Heart right ventricle (tissue), 16 donors: ENCODE data around the gene SNX20. TPM values are rescaled to one million over a fixed set of nuclear protein-coding genes. Genes with fewer than 3 reads are reported as not detected.

Source experiments
- ATAC-seq, 8 donors: fragments of 200-7000 bp; cut with Tn5 transposase; one replicate each; pipeline ENCODE4 v1.9.1; 2020; ENCODE audit warnings: mild to moderate bottlenecking in 8 of 8, moderate library complexity in 8 of 8, moderate number of reproducible peaks in 1 of 8
- DNase-seq, 2 donors: peaks; one replicate each; pipeline ENCODE4 v3.0.0-alpha.2; 2020
- H3K27ac ChIP-seq, 10 donors: fragments of 200-600 bp; sonication (generic) in 2 of 10; one replicate each; pipeline versions ENCODE4 v1.5.0 to v1.8.0; 2020 to 2022; ENCODE audit warnings: mild to moderate bottlenecking in 3 of 10
- H3K27me3 ChIP-seq, 7 donors: fragments of 200-600 bp; one replicate each; pipeline ENCODE4 v1.8.0; 2021 to 2022; ENCODE audit warnings: mild to moderate bottlenecking in 2 of 7
- H3K36me3 ChIP-seq, 9 donors: fragments of 200-600 bp; sonication (generic) in 1 of 9; one replicate each; pipeline versions ENCODE4 v1.5.0 to v1.8.0; 2020 to 2022; ENCODE audit warnings: mild to moderate bottlenecking in 2 of 9
- H3K4me1 ChIP-seq, 9 donors: fragments of 200-600 bp; sonication (generic) in 1 of 9; one replicate each; pipeline versions ENCODE4 v1.5.0 to v1.8.0; 2020 to 2022; ENCODE audit warnings: mild to moderate bottlenecking in 4 of 9
- H3K4me3 ChIP-seq, 10 donors: fragments of 200-600 bp; sonication (generic) in 2 of 10; one replicate each; pipeline versions ENCODE4 v1.5.0 to v1.8.0; 2020 to 2022; ENCODE audit warnings: mild to moderate bottlenecking in 7 of 10, moderate library complexity in 2 of 10
- H3K9me3 ChIP-seq, 11 donors: fragments of 200-600 bp in 10 of 11; sonication (generic) in 2 of 11; one replicate each; pipeline versions ENCODE4 v1.5.0 to v1.8.0; 2013 to 2022; ENCODE audit warnings: mild to moderate bottlenecking in 2 of 11, control low read depth in 1 of 11, moderate library complexity in 1 of 11
- WGBS, 2 donors: extraction: QIAGEN DNeasy Blood & Tissue Kit; methylation state at CpG; one replicate each; pipeline ENCODE4 v1.1.7; 2013; ENCODE audit warnings: inconsistent platforms in 1 of 2; 5-methylcytosine and 5-hydroxymethylcytosine counted together
- intact Hi-C, 10 donors: fragments of 100-400 bp; cut with DNase I; formaldehyde crosslinking; loops; one replicate each; pipeline versions ENCODE4 v1.11.1 to v1.14.2; 2022
- polyA plus RNA-seq, 2 donors: library from polyadenylated mRNA; stranded (reverse); fragments of 200-250 nt; gene quantifications; one replicate each; pipeline ENCODE4 v1.2.3, GENCODE V29; 2013
- total RNA-seq, 10 donors: library from RNA; stranded (reverse); fragmentation: NEBNext Ultra II Directional in 3 of 10; extraction: Animal tissue kit (Norgen Biotek cat#: 25700) in 3 of 10; gene quantifications; one replicate each; pipeline versions ENCODE4 v1.2.1 to v1.2.4, GENCODE V29; 2021 to 2023
- TF ChIP-seq, protein P1 (sequence below), 9 donors: fragments of 200-600 bp; sonication (generic) in 2 of 9; IDR thresholded peaks; one replicate each; pipeline versions ENCODE4 v1.5.0 to v1.8.0; 2021 to 2022; ENCODE audit warnings: antibody characterized with exemption in 9 of 9, mild to moderate bottlenecking in 5 of 9, moderate library complexity in 1 of 9
- donor health status: Arrhythmogenic right ventricular cardiomyopathy.
- donor health status: ischemic (EF 13 %, LVEDD 7.1; RV severe dilation, severe dysfunction).
- donor health status: healthy with polysubstance abuse.
- donor health status: DM: no; HTN: yes; CAD: no.
- donor health status: DM: no; HTN: no; CAD: no.
- donor health status: ischemic (EF 25% LVEDD 6.9; RV normal size, moderate dysfunction).
- donor health status: ischemic (EF 25% LVEDD 5.7; RV mildly dilated, moderate dysfunction).
- donor health status: healthy.
- donor health status: DM: yes; HTN: yes; CAD: no.
- donor health status: Ischemic cardiomyopathy.
- donor health status: ischemic (EF 35%, LVEDD 5.7; RV mildly dilated, moderate dysfunction).
- donor health status: nonischemic (EF 11% LVEDD 7.7; RV severe dilation, severe dysfunction).
- donor health status: DM: yes; HTN: yes; CAD: no.
- donor health status: PGD.
- donor health status: ischemic (EF 29% LVEDD 5.4; RV normal size, mild dysfunction).
- donor health status: nonischemic (EF 23%, LVEDD 6.1; RV moderate dilation, normal function).

Gene SNX20
- total and polyA plus RNA-seq, 12 donors = 0.08 to 7.1 (median 0.63) TPM

DNA sequence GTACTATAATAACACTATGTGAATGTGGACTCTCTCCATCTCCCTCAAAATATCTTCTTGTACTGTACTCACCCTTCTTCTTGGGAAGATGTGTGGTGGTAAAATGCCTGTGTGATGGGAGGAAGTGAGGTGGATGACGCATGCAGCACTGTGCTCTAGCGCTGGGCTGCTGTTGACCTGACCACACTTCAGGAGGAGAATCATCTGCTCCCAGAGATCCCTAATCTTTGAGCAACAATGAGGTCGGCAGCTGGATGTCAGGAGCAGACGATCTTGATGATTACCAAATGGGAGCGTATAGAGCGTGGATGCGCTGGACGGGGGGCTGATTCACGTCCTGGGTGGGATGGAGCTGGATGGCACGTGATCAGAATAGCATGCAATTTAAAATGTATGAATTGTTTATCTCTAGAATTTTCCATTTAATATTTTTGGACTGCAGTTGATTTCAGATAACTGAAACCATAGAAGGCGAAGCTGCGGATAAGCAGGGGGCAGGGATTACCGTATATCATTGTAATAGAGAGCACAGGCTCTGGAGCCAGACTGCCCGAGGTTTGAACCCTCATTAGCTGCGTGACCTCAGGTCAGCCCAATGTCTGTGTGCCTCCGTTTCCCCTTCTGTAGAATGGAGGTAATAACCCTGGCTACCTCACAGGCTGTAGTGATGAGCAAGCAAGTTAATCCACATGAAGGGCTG, 37.1 kb upstream of the SNX20 start:
- 64 to 65% methylated on average over 16 of the region's 16 CpGs for WGBS, 2 donors
- H3K4me3 ChIP-seq = no peak overlapping the region
- intact Hi-C loops = no loop called here

DNA sequence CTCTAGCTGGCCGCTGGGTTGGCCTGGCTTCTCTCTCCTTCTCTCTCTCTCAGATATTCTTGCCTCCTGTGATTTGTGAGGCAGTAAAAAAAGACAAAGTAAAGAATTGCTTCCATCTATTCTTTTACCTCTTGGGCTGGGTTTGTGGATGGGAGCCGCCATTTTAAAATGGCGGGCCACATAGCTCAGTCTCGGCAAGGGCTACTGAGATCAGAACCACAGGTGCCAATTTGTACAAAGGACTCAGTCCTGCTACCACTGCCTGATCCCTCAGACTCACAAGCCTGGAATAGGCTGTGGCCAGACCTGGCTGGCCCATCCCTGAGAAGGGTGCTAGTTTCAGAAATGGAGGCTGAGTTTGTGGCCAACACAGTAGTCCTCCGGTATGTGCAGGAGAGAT, 36.4 kb upstream of the SNX20 start:
- no peak overlapping the region for H3K4me3 ChIP-seq
- ATAC-seq = no peak
- TF ChIP-seq, protein P1, sequence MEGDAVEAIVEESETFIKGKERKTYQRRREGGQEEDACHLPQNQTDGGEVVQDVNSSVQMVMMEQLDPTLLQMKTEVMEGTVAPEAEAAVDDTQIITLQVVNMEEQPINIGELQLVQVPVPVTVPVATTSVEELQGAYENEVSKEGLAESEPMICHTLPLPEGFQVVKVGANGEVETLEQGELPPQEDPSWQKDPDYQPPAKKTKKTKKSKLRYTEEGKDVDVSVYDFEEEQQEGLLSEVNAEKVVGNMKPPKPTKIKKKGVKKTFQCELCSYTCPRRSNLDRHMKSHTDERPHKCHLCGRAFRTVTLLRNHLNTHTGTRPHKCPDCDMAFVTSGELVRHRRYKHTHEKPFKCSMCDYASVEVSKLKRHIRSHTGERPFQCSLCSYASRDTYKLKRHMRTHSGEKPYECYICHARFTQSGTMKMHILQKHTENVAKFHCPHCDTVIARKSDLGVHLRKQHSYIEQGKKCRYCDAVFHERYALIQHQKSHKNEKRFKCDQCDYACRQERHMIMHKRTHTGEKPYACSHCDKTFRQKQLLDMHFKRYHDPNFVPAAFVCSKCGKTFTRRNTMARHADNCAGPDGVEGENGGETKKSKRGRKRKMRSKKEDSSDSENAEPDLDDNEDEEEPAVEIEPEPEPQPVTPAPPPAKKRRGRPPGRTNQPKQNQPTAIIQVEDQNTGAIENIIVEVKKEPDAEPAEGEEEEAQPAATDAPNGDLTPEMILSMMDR (IDR thresholded peaks at IDR 0.05) = no peak
- intact Hi-C loops = no loop called here
- no peaks in the 10 kb centered on the region for H3K9me3 ChIP-seq
- peaks cover 0 to 13% (median 0%) of the 10 kb centered on the region in 9 donors for H3K36me3 ChIP-seq
- H3K27me3 ChIP-seq = peaks cover 0 to 5% (median 0%) of the 10 kb centered on the region in 7 donors
- peaks cover 0 to 44% (median 0%) of the 10 kb centered on the region in 9 donors for H3K4me1 ChIP-seq
- WGBS, 2 donors = 84 to 94% methylated on average over 5 of the region's 5 CpGs
- no peak overlapping the region for H3K27ac ChIP-seq
- DNase-seq = no peak

More for the DNA sequence above, 37.1 kb upstream of the SNX20 start:
- TF ChIP-seq, protein P1 (IDR thresholded peaks at IDR 0.05) = no peak
- no peak for ATAC-seq
- H3K27me3 ChIP-seq = peaks cover 0 to 5% (median 0%) of the 10 kb centered on the region in 7 donors
- H3K4me1 ChIP-seq = peaks cover 0 to 37% (median 0%) of the 10 kb centered on the region in 9 donors
- no peak overlapping the region for H3K27ac ChIP-seq
- DNase-seq = no peak
- H3K9me3 ChIP-seq = no peaks in the 10 kb centered on the region
- H3K36me3 ChIP-seq = peaks cover 0 to 19% (median 0%) of the 10 kb centered on the region in 9 donors

DNA sequence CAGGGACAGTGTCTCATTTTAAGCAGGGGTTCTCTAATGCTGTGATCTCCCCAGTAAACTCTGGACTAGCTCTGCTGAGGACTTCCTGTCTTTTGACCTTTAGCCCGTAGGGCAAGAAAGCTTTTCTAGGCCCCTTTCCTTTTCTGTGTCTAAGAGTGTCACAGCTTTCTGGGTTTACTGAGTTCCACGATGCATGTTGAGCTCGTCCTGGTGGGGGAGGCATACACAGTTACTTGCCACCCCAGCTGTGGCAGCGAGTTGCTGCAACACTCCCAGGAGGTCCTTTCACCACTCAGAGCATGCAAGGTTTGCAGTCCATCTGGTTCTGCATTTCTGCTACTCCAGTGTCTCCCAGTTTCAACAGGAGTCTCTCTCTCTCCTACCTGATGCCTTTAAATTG, 36.0 kb upstream of the SNX20 start:
- Histone ChIP-seq H3K27ac (no peak overlapping the region), H3K4me3 (no peak overlapping the region), H3K9me3 (no peaks in the 10 kb centered on the region), H3K4me1 (peaks cover 0 to 48% (median 0%) of the 10 kb centered on the region in 9 donors), H3K27me3 (peaks cover 0 to 5% (median 0%) of the 10 kb centered on the region in 7 donors), H3K36me3 (peaks cover 0 to 10% (median 0%) of the 10 kb centered on the region in 9 donors)
- TF ChIP-seq, protein P1 (IDR thresholded peaks at IDR 0.05) = no peak
- no peak for DNase-seq
- WGBS, 2 donors = 75 to 78% methylated on average over 4 of the region's 4 CpGs
- no peak for ATAC-seq
- intact Hi-C loops = no loop called here

DNA sequence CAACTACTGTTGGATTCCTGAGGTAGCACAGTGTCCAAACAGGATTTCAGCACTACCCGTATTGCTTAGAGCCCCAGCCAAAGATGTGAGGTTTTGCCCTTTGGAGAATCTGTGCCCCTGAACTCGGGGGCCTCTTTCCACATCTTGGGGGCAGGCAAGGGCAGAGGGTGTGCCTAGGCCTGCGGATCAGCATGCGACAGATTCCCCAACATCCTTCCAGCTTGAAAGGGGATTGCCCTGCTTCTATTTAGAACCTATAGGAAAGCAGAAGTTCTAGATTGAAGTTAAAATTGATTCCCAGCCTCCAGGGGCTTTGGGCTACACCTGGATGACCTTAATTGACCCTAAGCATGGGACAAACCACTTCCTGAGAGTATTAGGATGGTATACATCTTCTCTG, 31.8 kb upstream of the SNX20 start:
- 81 to 82% methylated on average over 4 of the region's 4 CpGs for WGBS, 2 donors
- no peak for DNase-seq
- intact Hi-C loops = no loop called here
- H3K36me3 ChIP-seq = peaks cover 0 to 18% (median 0%) of the 10 kb centered on the region in 9 donors
- no peak for ATAC-seq
- no peaks in the 10 kb centered on the region for H3K9me3 ChIP-seq
- TF ChIP-seq, protein P1 (IDR thresholded peaks at IDR 0.05) = no peak
- peak overlapping the region in 1 of 10 donors; percentile 16 for H3K27ac ChIP-seq
- H3K4me1 ChIP-seq = peaks cover 0 to 71% (median 4%) of the 10 kb centered on the region in 9 donors
- no peaks in the 10 kb centered on the region for H3K27me3 ChIP-seq
- no peak overlapping the region for H3K4me3 ChIP-seq
